A673 (cell line): ENCODE data around the gene LRRC8A. TPM values are rescaled to one million over a fixed set of nuclear protein-coding genes. Genes with fewer than 3 reads are reported as not detected.

ENCODE experiments used
- BruUV-seq: library from RNA; stranded (reverse); fragments of 400-500 nt; replicated peaks from 2 replicates; lab custom pipeline; 2021; lab: Mats Ljungman, UMichigan
- CTCF ChIA-PET: fragments of 300-600 bp; sonication (Branson Sonifier 250); formaldehyde crosslinking; loops from one replicate; lab custom pipeline; 2022; ENCODE audit warnings: antibody characterized with exemption; lab: Charles Lee
- POLR2A ChIA-PET: fragments of 300-600 bp; sonication (Branson Sonifier 250); formaldehyde crosslinking; loops from one replicate; lab custom pipeline; 2022; ENCODE audit warnings: antibody characterized with exemption; ENCODE audit not compliant: low non-redundant PET; lab: Charles Lee
- DNase-seq: peaks from one replicate; pipeline ENCODE4 v3.0.0-alpha.2; 2015; ENCODE audit warnings: low spot score
- H3K27ac ChIP-seq: fragments of 200-600 bp; sonication (generic); 2 replicates; pipeline ENCODE4 v1.5.1; 2016; ENCODE audit warnings: mixed run types, low read depth, mild to moderate bottlenecking, mixed read lengths, antibody characterized with exemption, low read length; ENCODE audit not compliant: poor library complexity, severe bottlenecking
- H3K27me3 ChIP-seq: fragments of 200-600 bp; sonication (generic); replicated peaks from 2 replicates; pipeline ENCODE4 v1.6.1; 2017; ENCODE audit warnings: mixed run types, low read depth, mild to moderate bottlenecking, mixed read lengths, antibody characterized with exemption, low read length; ENCODE audit not compliant: insufficient read depth, poor library complexity
- H3K36me3 ChIP-seq: fragments of 200-600 bp; sonication (generic); 2 replicates; pipeline ENCODE4 v1.6.1; 2016; ENCODE audit warnings: mixed run types, mild to moderate bottlenecking, mixed read lengths, antibody characterized with exemption, low read length; ENCODE audit not compliant: insufficient read depth, poor library complexity, severe bottlenecking
- H3K4me1 ChIP-seq: fragments of 200-600 bp; sonication (generic); 2 replicates; pipeline ENCODE4 v1.6.1; 2017; ENCODE audit warnings: mixed run types, mild to moderate bottlenecking, mixed read lengths, antibody characterized with exemption, low read length; ENCODE audit not compliant: insufficient read depth, poor library complexity, severe bottlenecking
- H3K4me3 ChIP-seq: fragments of 200-600 bp; sonication (generic); 2 replicates; pipeline ENCODE4 v1.5.1; 2016; ENCODE audit warnings: low read depth, mixed run types, mild to moderate bottlenecking, mixed read lengths, low read length; ENCODE audit not compliant: poor library complexity, severe bottlenecking
- H3K9me3 ChIP-seq: fragments of 200-600 bp; sonication (generic); 2 replicates; pipeline ENCODE4 v1.6.1; 2016; ENCODE audit warnings: mixed run types, low read depth, mild to moderate bottlenecking, mixed read lengths, antibody characterized with exemption, low read length; ENCODE audit not compliant: poor library complexity, severe bottlenecking
- EZH2 ChIP-seq: fragments of 200-600 bp; sonication (generic); IDR thresholded peaks from 2 replicates; pipeline ENCODE4 v1.6.1; 2017; ENCODE audit warnings: borderline replicate concordance, low read depth, mild to moderate bottlenecking, mixed read lengths, antibody characterized with exemption, low read length; ENCODE audit not compliant: poor library complexity, severe bottlenecking
- intact Hi-C: fragments of 100-400 bp; cut with micrococcal nuclease; formaldehyde crosslinking; loops from one replicate; pipeline ENCODE4 v1.10.0; 2022; ENCODE audit not compliant: unreplicated experiment
- total RNA-seq: library from RNA; stranded (reverse); gene quantifications from 2 replicates; pipeline ENCODE4 v1.2.3, GENCODE V29; 2021
- TF ChIP-seq, protein P1 (sequence below): fragments of 300-800, 200-600 bp; sonication (generic); conservative IDR thresholded peaks from 2 replicates; pipeline ENCODE4 v1.5.1; 2017; ENCODE audit warnings: low read depth, mild to moderate bottlenecking, antibody characterized with exemption, low read length, moderate library complexity, mixed read lengths

Gene LRRC8A
- total RNA-seq, 1 experiment from 2014 or later = 56.8 TPM

DNA sequence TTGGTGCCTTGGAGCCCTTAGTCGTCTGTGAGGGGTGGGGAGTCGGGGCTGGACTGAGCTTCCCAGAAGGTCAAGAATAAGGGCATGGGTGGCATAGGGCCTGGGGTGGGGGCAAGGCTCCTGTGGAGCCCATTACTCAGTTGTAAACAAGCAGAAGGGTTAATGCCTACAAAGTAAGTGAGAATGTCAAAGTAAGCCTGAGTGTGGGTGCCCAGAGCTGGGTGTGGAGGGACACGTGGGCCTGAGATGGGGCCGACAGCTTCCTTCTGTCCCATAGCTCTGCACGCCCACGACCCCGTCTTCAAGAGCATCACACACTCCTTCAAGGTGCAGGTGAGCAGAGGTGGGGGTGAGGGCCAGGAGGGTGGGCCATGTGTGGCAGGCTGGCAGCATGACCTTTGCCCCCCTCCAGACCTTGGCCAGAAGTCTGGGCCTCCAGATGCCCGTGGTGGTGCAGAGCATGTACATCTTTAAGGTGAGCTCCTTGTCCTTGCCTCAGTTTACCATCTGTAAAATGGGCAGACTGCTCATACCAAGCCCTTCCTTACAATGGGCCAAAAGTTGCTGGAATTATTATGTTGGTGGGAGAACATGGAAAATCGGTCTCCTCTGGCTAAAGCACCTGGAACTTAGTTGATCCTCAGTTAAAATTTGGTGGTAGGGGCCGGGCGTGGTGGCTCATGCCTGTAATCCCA lies 54.4 kb downstream of the LRRC8A start:
- BruUV-seq = no TSS peak

DNA sequence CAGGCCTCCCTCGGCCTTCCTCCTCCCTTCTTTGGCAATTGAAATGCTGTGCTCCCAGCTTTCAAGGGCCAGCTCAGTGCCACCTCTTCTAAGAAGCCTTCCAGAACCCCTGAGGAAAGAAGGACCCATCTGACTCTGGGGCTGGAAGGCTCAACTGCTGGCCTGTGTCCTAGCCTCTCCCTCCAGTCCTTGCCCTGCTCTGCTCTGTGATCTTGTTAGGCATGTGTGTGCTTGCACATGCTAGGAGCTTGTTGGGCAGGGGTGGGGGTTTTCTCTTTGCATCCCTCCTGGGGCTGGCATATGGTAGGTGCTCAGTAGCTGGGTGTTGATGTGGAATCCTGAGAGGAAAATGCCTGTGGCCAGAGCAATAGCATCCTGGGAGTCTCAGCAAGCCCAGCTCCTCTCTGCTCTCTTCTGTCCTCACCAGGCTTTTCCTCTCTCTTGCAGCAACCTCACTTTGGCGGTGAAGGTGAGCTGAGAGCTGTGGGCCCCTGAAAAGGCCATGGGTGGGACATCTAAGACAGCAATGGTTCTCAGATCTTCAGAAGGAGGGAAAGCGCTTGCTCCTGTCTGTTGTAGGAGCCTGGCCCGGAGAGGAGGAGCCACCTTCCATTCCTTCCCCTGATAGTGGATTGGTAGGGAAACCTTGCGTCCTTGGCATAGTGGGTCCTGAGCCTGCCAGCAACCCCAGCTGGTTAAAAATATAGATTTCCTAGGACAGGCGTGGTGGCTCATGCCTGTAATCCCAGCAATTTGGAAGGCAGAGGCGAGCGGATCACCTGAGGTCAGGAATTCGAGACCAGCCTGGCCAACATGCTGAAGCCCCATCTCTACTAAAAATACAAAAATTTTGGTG lies 55.6 kb downstream of the LRRC8A start:
- Histone ChIP-seq H3K27ac (no peak overlapping the region), H3K27me3 (no peaks in the 10 kb centered on the region), H3K36me3 (no peaks in the 10 kb centered on the region), H3K4me3 (no peak overlapping the region), H3K9me3 (no peaks in the 10 kb centered on the region), H3K4me1 (no peaks in the 10 kb centered on the region)
- BruUV-seq = no TSS peak
- no peak for DNase-seq
- intact Hi-C loops = no loop called here
- ChIA-PET CTCF (interaction anchor here (0.5 kb wide), 1 partner anchor 75 kb away, joined by 3 read pairs; no protein-coding TSS in a partner anchor), POLR2A (no interaction called here)
- TF ChIP-seq EZH2 = no peak
- TF ChIP-seq, protein P1, sequence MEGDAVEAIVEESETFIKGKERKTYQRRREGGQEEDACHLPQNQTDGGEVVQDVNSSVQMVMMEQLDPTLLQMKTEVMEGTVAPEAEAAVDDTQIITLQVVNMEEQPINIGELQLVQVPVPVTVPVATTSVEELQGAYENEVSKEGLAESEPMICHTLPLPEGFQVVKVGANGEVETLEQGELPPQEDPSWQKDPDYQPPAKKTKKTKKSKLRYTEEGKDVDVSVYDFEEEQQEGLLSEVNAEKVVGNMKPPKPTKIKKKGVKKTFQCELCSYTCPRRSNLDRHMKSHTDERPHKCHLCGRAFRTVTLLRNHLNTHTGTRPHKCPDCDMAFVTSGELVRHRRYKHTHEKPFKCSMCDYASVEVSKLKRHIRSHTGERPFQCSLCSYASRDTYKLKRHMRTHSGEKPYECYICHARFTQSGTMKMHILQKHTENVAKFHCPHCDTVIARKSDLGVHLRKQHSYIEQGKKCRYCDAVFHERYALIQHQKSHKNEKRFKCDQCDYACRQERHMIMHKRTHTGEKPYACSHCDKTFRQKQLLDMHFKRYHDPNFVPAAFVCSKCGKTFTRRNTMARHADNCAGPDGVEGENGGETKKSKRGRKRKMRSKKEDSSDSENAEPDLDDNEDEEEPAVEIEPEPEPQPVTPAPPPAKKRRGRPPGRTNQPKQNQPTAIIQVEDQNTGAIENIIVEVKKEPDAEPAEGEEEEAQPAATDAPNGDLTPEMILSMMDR = no peak

More for the DNA sequence above, 54.4 kb downstream of the LRRC8A start:
- no peak for DNase-seq
- intact Hi-C loops = no loop called here
- no peak overlapping the region for H3K4me3 ChIP-seq
- no peak overlapping the region for H3K27ac ChIP-seq
- CTCF ChIA-PET = no interaction called here
- no peaks in the 10 kb centered on the region for H3K27me3 ChIP-seq
- H3K9me3 ChIP-seq = no peaks in the 10 kb centered on the region
- H3K4me1 ChIP-seq = no peaks in the 10 kb centered on the region
- POLR2A ChIA-PET = no interaction called here
- H3K36me3 ChIP-seq = no peaks in the 10 kb centered on the region
- TF ChIP-seq EZH2 = no peak
- TF ChIP-seq, protein P1 = no peak

DNA sequence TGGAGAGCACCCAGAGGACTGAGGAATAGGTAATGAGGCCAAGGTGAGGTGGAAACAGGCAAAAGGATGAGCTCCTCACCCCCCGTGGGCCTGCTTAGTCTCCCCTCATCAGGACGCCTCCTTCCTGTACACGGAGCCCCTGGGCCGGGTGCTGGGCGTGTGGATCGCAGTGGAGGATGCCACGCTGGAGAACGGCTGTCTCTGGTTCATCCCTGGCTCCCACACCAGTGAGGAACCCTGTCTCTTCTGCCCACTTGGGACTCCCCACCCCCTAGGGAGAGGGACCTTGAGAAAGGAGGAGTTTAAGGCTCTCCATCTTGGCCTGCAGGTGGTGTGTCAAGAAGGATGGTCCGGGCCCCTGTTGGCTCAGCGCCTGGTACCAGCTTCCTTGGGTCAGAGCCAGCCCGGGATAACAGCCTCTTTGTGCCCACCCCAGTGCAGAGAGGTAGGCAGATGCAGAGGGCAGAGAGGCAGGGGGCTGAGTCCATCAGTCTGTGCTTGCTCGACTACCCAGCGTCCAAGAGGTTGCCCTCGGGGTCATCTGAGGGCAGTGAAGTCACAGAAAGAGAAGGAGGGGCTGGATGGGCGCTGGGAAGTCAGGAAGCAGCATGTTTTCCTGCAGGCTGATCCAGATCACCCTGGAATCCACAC lies 58.5 kb downstream of the LRRC8A start:
- H3K27ac ChIP-seq = no peak overlapping the region
- H3K4me1 ChIP-seq = no peaks in the 10 kb centered on the region
- BruUV-seq = no TSS peak
- no peak overlapping the region for H3K4me3 ChIP-seq
- no peaks in the 10 kb centered on the region for H3K27me3 ChIP-seq
- intact Hi-C loops = no loop called here
- ChIA-PET POLR2A (no interaction called here), CTCF (no interaction called here)
- DNase-seq = no peak
- TF ChIP-seq, protein P1 = no peak
- TF ChIP-seq EZH2 = no peak
- H3K36me3 ChIP-seq = no peaks in the 10 kb centered on the region
- H3K9me3 ChIP-seq = no peaks in the 10 kb centered on the region
